Measurements from ENCODE around the gene PCDHGA1. TPM values are rescaled to one million over a fixed set of nuclear protein-coding genes. Genes with fewer than 3 reads are reported as not detected.
A peak's percentile ranks its signal among the peaks of the same experiment; 100 is the strongest.
"Not testable (repeated sequence)": the region's sequence is repeated elsewhere in the genome, so short reads cannot be mapped to it uniquely, and the experiment has no call there.

The PCDHGA1 gene
- total RNA-seq, 1 donor from 2014 or later: 0.47 TPM

DNA sequence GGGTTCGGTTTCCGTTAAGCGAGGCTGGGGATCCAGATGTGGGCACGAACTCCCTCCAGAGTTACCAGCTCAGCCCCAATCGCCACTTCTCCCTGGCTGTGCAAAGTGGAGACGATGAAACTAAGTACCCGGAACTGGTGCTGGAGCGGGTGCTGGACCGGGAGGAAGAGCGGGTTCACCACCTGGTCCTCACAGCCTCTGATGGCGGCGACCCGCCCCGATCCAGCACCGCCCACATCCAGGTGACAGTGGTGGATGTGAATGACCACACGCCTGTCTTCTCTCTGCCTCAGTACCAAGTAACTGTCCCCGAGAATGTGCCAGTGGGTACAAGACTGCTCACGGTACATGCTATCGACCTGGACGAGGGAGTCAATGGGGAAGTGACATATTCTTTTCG lies 53.0 kb downstream of the PCDHGA1 start:
- TF ChIP-seq, protein P1, sequence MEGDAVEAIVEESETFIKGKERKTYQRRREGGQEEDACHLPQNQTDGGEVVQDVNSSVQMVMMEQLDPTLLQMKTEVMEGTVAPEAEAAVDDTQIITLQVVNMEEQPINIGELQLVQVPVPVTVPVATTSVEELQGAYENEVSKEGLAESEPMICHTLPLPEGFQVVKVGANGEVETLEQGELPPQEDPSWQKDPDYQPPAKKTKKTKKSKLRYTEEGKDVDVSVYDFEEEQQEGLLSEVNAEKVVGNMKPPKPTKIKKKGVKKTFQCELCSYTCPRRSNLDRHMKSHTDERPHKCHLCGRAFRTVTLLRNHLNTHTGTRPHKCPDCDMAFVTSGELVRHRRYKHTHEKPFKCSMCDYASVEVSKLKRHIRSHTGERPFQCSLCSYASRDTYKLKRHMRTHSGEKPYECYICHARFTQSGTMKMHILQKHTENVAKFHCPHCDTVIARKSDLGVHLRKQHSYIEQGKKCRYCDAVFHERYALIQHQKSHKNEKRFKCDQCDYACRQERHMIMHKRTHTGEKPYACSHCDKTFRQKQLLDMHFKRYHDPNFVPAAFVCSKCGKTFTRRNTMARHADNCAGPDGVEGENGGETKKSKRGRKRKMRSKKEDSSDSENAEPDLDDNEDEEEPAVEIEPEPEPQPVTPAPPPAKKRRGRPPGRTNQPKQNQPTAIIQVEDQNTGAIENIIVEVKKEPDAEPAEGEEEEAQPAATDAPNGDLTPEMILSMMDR (IDR thresholded peaks at IDR 0.05; ENCODE audit: unreplicated experiment): no peak
- Mint-ChIP-seq H3K27ac (no peak overlapping the region), H3K36me3 (peaks cover 10% of the 10 kb centered on the region), H3K4me1 (no peaks in the 10 kb centered on the region), H3K4me3 (no peak overlapping the region), H3K27me3 (ENCODE audit: low read depth) (no peaks in the 10 kb centered on the region), H3K9me3 (peaks cover 69% of the 10 kb centered on the region)
- DNase-seq (ENCODE audit: low spot score in 2 of 2, unreplicated experiment in 2 of 2): no peak

DNA sequence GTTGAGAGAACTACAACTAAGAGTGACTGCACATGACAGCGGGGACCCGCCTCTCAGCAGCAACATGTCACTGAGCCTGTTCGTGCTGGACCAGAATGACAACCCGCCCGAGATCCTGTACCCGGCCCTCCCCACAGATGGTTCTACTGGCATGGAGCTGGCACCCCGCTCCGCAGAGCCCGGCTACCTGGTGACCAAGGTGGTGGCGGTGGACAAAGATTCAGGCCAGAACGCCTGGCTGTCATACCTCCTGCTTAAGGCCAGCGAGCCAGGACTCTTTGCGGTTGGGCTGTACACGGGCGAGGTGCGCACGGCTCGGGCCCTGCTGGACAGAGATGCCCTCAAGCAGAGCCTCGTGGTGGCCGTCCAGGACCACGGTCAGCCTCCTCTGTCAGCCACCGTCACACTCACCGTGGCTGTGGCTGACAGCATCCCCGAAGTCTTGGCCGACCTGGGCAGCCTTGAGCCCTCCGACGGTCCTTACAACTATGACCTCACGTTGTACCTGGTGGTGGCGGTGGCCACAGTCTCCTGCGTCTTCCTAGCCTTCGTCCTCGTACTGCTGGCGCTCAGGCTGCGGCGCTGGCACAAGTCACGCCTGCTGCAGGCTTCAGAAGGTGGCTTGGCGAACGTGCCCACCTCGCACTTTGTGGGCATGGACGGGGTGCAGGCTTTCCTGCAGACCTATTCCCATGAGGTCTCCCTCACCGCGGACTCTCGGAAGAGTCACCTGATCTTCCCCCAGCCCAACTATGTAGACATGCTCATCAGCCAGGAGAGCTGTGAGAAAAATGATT lies 54.4 kb downstream of the PCDHGA1 start:
- H3K9me3 Mint-ChIP-seq: peaks cover 65% of the 10 kb centered on the region
- no peak for DNase-seq (ENCODE audit: low spot score in 2 of 2, unreplicated experiment in 2 of 2)
- no peaks in the 10 kb centered on the region for H3K4me1 Mint-ChIP-seq
- no peak overlapping the region for H3K4me3 Mint-ChIP-seq
- no peaks in the 10 kb centered on the region for H3K27me3 Mint-ChIP-seq (ENCODE audit: low read depth)
- TF ChIP-seq, protein P1 (IDR thresholded peaks at IDR 0.05; ENCODE audit: unreplicated experiment): no peak
- H3K36me3 Mint-ChIP-seq: peaks cover 17% of the 10 kb centered on the region
- H3K27ac Mint-ChIP-seq: no peak overlapping the region

DNA sequence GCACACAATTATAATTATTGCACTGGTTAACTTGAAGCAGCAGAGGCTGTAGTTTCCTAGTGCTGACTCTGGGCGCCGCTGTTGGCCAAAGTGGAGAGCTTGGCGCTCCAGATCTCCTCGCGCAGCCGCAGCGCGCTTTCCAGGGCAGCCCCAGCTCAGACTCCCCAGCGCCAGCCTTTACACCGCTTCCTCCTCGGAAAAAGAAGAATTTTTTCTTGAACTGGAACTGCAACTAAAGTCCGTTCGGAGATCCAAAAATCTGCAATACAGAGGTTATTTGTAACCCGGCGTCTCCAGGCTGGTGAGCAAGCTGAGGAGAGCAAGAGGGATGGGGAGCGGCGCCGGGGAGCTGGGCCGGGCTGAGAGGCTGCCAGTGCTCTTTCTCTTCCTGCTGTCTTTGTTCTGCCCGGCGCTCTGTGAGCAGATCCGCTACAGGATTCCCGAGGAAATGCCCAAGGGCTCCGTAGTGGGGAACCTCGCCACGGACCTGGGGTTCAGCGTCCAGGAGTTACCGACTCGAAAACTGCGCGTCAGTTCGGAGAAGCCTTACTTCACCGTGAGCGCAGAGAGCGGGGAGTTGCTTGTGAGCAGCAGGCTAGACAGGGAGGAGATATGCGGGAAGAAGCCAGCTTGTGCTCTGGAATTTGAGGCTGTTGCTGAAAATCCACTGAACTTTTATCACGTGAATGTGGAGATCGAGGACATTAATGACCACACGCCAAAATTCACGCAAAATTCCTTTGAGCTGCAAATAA lies 57.4 kb downstream of the PCDHGA1 start, which contains the start of gene PCDHGB4:
TSS of gene PCDHGB4 (plus strand) at position 142 of the 755 bp plus-strand sequence. CDS start at position 329, 187 bp downstream.
- Mint-ChIP-seq H3K9me3 (peaks cover 65% of the 10 kb centered on the region), H3K4me3 (peak within 1 kb of the TSS; percentile 70), H3K36me3 (peaks cover 36% of the 10 kb centered on the region), H3K27ac (peak within 1 kb of the TSS; percentile 64)
- TF ChIP-seq, protein P1 (IDR thresholded peaks at IDR 0.05; ENCODE audit: unreplicated experiment): peak; percentile 19
- H3K27me3 Mint-ChIP-seq (ENCODE audit: low read depth); H3K4me1 Mint-ChIP-seq; DNase-seq (ENCODE audit: low spot score in 2 of 2, unreplicated experiment in 2 of 2): not testable (repeated sequence)

DNA sequence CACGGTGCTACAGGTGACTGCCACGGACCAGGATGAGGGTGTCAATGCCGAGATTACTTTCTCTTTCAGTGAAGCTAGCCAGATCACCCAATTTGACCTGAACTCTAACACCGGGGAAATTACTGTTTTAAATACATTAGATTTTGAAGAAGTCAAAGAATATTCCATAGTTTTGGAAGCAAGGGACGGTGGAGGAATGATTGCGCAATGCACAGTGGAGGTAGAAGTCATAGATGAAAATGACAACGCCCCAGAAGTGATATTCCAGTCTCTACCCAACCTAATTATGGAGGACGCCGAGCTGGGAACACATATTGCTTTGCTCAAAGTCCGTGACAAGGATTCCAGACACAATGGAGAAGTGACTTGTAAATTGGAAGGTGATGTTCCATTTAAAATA lies 58.3 kb downstream of the PCDHGA1 start:
- H3K4me1 Mint-ChIP-seq: no peaks in the 10 kb centered on the region
- TF ChIP-seq, protein P1 (IDR thresholded peaks at IDR 0.05; ENCODE audit: unreplicated experiment): no peak
- peaks cover 63% of the 10 kb centered on the region for H3K9me3 Mint-ChIP-seq
- H3K27ac Mint-ChIP-seq: no peak overlapping the region
- H3K27me3 Mint-ChIP-seq (ENCODE audit: low read depth): no peaks in the 10 kb centered on the region
- no peak for DNase-seq (ENCODE audit: low spot score in 2 of 2, unreplicated experiment in 2 of 2)
- H3K36me3 Mint-ChIP-seq: peaks cover 39% of the 10 kb centered on the region
- no peak overlapping the region for H3K4me3 Mint-ChIP-seq

DNA sequence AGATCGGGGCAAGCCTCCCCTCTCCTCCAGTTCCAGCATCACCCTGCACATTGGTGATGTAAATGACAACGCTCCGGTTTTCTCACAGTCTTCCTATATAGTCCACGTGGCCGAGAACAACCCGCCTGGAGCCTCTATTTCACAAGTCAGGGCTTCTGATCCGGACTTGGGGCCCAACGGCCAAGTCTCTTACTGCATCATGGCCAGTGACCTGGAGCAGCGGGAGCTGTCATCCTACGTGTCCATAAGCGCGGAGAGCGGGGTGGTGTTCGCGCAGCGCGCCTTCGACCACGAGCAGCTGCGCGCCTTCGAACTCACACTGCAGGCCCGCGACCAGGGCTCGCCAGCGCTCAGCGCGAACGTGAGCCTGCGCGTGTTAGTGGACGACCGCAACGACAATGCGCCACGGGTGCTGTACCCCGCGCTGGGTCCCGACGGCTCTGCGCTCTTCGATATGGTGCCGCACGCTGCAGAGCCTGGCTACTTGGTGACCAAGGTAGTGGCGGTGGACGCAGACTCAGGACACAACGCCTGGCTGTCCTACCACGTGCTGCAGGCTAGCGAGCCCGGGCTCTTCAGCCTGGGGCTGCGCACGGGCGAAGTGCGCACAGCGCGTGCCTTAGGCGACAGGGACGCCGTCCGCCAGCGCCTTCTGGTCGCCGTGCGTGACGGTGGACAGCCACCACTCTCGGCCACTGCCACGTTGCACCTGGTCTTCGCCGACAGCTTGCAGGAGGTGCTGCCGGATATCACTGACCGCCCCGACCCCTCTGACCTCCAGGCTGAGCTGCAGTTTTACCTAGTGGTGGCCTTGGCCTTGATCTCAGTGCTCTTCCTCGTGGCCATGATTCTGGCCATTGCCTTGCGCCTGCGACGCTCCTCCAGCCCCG lies 59.1 kb downstream of the PCDHGA1 start:
- Mint-ChIP-seq H3K4me3 (peak overlapping the region; percentile 15), H3K36me3 (peaks cover 40% of the 10 kb centered on the region), H3K4me1 (no peaks in the 10 kb centered on the region), H3K27me3 (ENCODE audit: low read depth) (no peaks in the 10 kb centered on the region), H3K27ac (no peak overlapping the region), H3K9me3 (peaks cover 64% of the 10 kb centered on the region)
- DNase-seq (ENCODE audit: low spot score in 2 of 2, unreplicated experiment in 2 of 2): no peak
- TF ChIP-seq, protein P1 (IDR thresholded peaks at IDR 0.05; ENCODE audit: unreplicated experiment): no peak

Data from mesothelial cell of epicardium (in vitro differentiated cells).